A673 (cell line): ENCODE results near the gene KLHL11. TPM values are rescaled to one million over a fixed set of nuclear protein-coding genes. Genes with fewer than 3 reads are reported as not detected.

Source experiments
- BruUV-seq: library from RNA; stranded (reverse); fragments of 400-500 nt; replicated peaks from 2 replicates; lab custom pipeline; 2021; lab: Mats Ljungman, UMichigan
- CTCF ChIA-PET: fragments of 300-600 bp; sonication (Branson Sonifier 250); formaldehyde crosslinking; loops from one replicate; lab custom pipeline; 2022; ENCODE audit warnings: antibody characterized with exemption; lab: Charles Lee
- POLR2A ChIA-PET: fragments of 300-600 bp; sonication (Branson Sonifier 250); formaldehyde crosslinking; loops from one replicate; lab custom pipeline; 2022; ENCODE audit warnings: antibody characterized with exemption; ENCODE audit not compliant: low non-redundant PET; lab: Charles Lee
- DNase-seq: peaks from one replicate; pipeline ENCODE4 v3.0.0-alpha.2; 2015; ENCODE audit warnings: low spot score
- H3K27ac ChIP-seq: fragments of 200-600 bp; sonication (generic); 2 replicates; pipeline ENCODE4 v1.5.1; 2016; ENCODE audit warnings: mixed run types, low read depth, mild to moderate bottlenecking, mixed read lengths, antibody characterized with exemption, low read length; ENCODE audit not compliant: poor library complexity, severe bottlenecking
- H3K27me3 ChIP-seq: fragments of 200-600 bp; sonication (generic); replicated peaks from 2 replicates; pipeline ENCODE4 v1.6.1; 2017; ENCODE audit warnings: mixed run types, low read depth, mild to moderate bottlenecking, mixed read lengths, antibody characterized with exemption, low read length; ENCODE audit not compliant: insufficient read depth, poor library complexity
- H3K36me3 ChIP-seq: fragments of 200-600 bp; sonication (generic); 2 replicates; pipeline ENCODE4 v1.6.1; 2016; ENCODE audit warnings: mixed run types, mild to moderate bottlenecking, mixed read lengths, antibody characterized with exemption, low read length; ENCODE audit not compliant: insufficient read depth, poor library complexity, severe bottlenecking
- H3K4me1 ChIP-seq: fragments of 200-600 bp; sonication (generic); 2 replicates; pipeline ENCODE4 v1.6.1; 2017; ENCODE audit warnings: mixed run types, mild to moderate bottlenecking, mixed read lengths, antibody characterized with exemption, low read length; ENCODE audit not compliant: insufficient read depth, poor library complexity, severe bottlenecking
- H3K4me3 ChIP-seq: fragments of 200-600 bp; sonication (generic); 2 replicates; pipeline ENCODE4 v1.5.1; 2016; ENCODE audit warnings: low read depth, mixed run types, mild to moderate bottlenecking, mixed read lengths, low read length; ENCODE audit not compliant: poor library complexity, severe bottlenecking
- H3K9me3 ChIP-seq: fragments of 200-600 bp; sonication (generic); 2 replicates; pipeline ENCODE4 v1.6.1; 2016; ENCODE audit warnings: mixed run types, low read depth, mild to moderate bottlenecking, mixed read lengths, antibody characterized with exemption, low read length; ENCODE audit not compliant: poor library complexity, severe bottlenecking
- EZH2 ChIP-seq: fragments of 200-600 bp; sonication (generic); IDR thresholded peaks from 2 replicates; pipeline ENCODE4 v1.6.1; 2017; ENCODE audit warnings: borderline replicate concordance, low read depth, mild to moderate bottlenecking, mixed read lengths, antibody characterized with exemption, low read length; ENCODE audit not compliant: poor library complexity, severe bottlenecking
- intact Hi-C: fragments of 100-400 bp; cut with micrococcal nuclease; formaldehyde crosslinking; loops from one replicate; pipeline ENCODE4 v1.10.0; 2022; ENCODE audit not compliant: unreplicated experiment
- total RNA-seq: library from RNA; stranded (reverse); gene quantifications from 2 replicates; pipeline ENCODE4 v1.2.3, GENCODE V29; 2021
- TF ChIP-seq, protein P1 (sequence below): fragments of 300-800, 200-600 bp; sonication (generic); conservative IDR thresholded peaks from 2 replicates; pipeline ENCODE4 v1.5.1; 2017; ENCODE audit warnings: low read depth, mild to moderate bottlenecking, antibody characterized with exemption, low read length, moderate library complexity, mixed read lengths

Gene KLHL11
- total RNA-seq, 1 experiment from 2014 or later: 12.0 TPM

DNA sequence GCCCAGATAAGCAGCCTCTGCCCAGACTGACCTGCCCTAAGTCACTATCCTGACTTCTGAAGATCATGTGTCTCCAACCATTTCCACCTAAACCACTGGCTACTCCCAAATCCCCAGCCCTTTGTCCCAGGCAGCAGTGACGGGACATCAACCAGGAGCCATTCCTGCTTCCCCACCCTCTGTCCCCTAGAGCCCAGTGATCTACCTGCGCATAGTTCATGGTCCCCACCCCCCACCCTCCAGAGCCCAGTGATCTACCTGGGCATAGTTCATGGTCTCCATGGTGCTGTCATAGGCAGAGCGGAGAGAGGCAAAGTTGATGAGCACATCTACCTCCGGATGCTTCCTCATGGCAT, 26.8 kb upstream of the KLHL11 start:
- Histone ChIP-seq H3K27ac (no peak overlapping the region), H3K9me3 (no peaks in the 10 kb centered on the region), H3K4me3 (no peak overlapping the region), H3K4me1 (no peaks in the 10 kb centered on the region), H3K27me3 (no peaks in the 10 kb centered on the region), H3K36me3 (peaks cover 67% of the 10 kb centered on the region)
- TF ChIP-seq, protein P1, sequence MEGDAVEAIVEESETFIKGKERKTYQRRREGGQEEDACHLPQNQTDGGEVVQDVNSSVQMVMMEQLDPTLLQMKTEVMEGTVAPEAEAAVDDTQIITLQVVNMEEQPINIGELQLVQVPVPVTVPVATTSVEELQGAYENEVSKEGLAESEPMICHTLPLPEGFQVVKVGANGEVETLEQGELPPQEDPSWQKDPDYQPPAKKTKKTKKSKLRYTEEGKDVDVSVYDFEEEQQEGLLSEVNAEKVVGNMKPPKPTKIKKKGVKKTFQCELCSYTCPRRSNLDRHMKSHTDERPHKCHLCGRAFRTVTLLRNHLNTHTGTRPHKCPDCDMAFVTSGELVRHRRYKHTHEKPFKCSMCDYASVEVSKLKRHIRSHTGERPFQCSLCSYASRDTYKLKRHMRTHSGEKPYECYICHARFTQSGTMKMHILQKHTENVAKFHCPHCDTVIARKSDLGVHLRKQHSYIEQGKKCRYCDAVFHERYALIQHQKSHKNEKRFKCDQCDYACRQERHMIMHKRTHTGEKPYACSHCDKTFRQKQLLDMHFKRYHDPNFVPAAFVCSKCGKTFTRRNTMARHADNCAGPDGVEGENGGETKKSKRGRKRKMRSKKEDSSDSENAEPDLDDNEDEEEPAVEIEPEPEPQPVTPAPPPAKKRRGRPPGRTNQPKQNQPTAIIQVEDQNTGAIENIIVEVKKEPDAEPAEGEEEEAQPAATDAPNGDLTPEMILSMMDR: no peak
- TF ChIP-seq EZH2: no peak
- BruUV-seq: no TSS peak
- ChIA-PET POLR2A (no interaction called here), CTCF (no interaction called here)
- DNase-seq: no peak
- intact Hi-C loops: no loop called here

DNA sequence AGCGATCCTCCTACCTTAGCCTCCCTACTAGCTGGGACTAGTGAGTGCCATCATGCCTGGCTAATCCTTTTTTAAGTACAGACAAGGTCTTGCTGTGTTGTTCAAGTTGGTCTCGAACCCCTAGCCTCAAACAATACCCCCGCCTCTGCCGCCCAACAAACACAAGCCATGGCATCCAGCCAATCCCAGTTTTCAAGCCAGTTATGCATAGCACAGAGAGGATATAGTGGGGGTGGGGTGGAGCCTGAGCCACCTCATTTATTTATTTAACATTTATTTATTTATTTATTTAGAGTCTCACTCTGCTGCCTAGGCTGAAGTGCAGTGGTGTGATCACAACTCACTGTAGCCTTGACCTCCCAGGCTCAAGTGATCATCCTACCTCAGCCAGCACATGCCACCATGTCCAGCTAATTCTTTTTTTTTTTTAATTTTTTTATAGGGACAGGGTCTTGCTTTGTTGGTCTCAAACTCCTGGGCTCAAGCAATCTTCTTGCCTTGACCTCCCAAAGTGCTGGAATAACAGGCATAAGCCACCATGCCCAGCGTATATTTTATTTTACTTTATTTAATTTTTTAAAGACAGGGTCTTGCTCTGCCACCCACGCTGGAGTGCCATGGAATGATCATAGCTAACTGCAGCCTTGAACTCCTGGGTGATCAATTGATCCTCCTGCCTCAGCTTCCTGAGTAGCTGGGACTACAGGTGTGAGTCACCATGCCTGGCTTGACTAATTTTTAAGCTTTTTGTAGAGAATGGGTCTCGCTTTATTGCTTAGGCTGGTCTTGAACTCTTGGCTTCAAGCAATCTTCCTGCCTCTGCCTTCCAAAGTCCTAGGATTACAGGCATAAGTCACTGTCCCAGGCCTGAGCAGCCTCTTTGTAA, 26.2 kb upstream of the KLHL11 start:
- ChIA-PET POLR2A (no interaction called here), CTCF (interaction anchor here (0.6 kb wide), 1 partner anchor 21 kb away, joined by 3 read pairs; no protein-coding TSS in a partner anchor)
- Histone ChIP-seq H3K9me3 (no peaks in the 10 kb centered on the region), H3K4me1 (no peaks in the 10 kb centered on the region), H3K27me3 (no peaks in the 10 kb centered on the region), H3K36me3 (peaks cover 65% of the 10 kb centered on the region), H3K4me3 (no peak overlapping the region), H3K27ac (no peak overlapping the region)
- no peak for DNase-seq
- BruUV-seq: no TSS peak
- TF ChIP-seq, protein P1: no peak
- TF ChIP-seq EZH2: no peak
- intact Hi-C loops: no loop called here

GRCh38 chr17:41888332-41888965, 23.2 kb upstream of the KLHL11 start:
- Histone ChIP-seq H3K36me3 (peaks cover 74% of the 10 kb centered on the region), H3K4me3 (no peak overlapping the region), H3K27ac (no peak overlapping the region), H3K4me1 (no peaks in the 10 kb centered on the region), H3K9me3 (no peaks in the 10 kb centered on the region), H3K27me3 (no peaks in the 10 kb centered on the region)
- CTCF ChIA-PET: no interaction called here
- no peak for DNase-seq
- BruUV-seq: no TSS peak
- TF ChIP-seq, protein P1: no peak
- no peak for TF ChIP-seq EZH2
- intact Hi-C loops: loop anchor here (10.0 kb wide), 1 partner anchor 154 kb away; the partner anchor contains the start of gene HAP1
- POLR2A ChIA-PET: no interaction called here
